ENCODE data around the gene MRPL20.

Gene MRPL20

DNA sequence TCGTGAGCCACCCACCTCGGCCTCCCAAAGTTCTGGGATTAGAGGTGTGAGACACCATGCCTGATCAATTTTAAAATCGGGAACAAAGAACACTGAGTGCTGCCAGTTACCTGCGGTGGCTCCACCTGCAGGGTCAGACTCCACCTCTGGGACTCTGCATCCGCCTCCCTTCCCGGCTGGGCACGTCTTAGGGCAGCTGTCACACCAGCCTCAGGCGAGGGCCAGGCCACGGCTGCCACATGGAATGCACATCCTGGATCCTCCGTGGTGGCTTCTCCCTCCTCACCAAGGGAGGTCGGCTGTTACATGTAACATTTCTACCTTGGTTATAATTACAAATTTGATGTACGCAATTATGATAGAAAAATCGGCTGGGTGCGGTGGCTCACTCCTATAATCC is 42.8 kb downstream of the MRPL20 start:
- no peak for DNase-seq (ENCODE audit: low read depth)
- no peak overlapping the region for H3K4me3 ChIP-seq (ENCODE audit: low read depth, low read length)
- TF ChIP-seq, protein P1, sequence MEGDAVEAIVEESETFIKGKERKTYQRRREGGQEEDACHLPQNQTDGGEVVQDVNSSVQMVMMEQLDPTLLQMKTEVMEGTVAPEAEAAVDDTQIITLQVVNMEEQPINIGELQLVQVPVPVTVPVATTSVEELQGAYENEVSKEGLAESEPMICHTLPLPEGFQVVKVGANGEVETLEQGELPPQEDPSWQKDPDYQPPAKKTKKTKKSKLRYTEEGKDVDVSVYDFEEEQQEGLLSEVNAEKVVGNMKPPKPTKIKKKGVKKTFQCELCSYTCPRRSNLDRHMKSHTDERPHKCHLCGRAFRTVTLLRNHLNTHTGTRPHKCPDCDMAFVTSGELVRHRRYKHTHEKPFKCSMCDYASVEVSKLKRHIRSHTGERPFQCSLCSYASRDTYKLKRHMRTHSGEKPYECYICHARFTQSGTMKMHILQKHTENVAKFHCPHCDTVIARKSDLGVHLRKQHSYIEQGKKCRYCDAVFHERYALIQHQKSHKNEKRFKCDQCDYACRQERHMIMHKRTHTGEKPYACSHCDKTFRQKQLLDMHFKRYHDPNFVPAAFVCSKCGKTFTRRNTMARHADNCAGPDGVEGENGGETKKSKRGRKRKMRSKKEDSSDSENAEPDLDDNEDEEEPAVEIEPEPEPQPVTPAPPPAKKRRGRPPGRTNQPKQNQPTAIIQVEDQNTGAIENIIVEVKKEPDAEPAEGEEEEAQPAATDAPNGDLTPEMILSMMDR (IDR thresholded peaks at IDR 0.05; ENCODE audit: control insufficient read depth, extremely low read depth, insufficient read depth), result no peak

DNA sequence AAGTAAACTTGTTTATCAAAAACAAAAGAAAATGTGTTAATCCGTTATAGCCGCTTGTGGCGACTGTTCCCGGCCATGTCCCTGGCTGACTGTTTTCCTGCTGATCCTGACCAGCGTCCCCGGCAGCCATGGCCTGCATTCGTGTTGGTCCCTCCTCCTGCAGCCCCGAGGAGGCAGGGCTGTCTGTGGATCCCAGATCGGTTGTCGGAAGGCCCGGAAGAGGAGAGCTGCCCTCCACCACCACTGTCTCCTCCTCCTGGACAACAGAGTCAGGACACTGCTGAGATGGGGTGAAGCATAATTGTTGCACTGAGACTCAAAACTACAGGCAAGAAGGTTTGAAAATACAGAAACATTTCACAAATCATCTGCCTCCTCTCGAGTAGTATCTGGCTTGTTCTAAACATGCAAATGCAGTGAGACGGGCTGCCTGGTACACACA is 45.1 kb downstream of the MRPL20 start:
- TF ChIP-seq, protein P1 (IDR thresholded peaks at IDR 0.05; ENCODE audit: control insufficient read depth, extremely low read depth, insufficient read depth), result no peak
- no peak overlapping the region for H3K4me3 ChIP-seq (ENCODE audit: low read depth, low read length)
- no peak for DNase-seq (ENCODE audit: low read depth)

DNA sequence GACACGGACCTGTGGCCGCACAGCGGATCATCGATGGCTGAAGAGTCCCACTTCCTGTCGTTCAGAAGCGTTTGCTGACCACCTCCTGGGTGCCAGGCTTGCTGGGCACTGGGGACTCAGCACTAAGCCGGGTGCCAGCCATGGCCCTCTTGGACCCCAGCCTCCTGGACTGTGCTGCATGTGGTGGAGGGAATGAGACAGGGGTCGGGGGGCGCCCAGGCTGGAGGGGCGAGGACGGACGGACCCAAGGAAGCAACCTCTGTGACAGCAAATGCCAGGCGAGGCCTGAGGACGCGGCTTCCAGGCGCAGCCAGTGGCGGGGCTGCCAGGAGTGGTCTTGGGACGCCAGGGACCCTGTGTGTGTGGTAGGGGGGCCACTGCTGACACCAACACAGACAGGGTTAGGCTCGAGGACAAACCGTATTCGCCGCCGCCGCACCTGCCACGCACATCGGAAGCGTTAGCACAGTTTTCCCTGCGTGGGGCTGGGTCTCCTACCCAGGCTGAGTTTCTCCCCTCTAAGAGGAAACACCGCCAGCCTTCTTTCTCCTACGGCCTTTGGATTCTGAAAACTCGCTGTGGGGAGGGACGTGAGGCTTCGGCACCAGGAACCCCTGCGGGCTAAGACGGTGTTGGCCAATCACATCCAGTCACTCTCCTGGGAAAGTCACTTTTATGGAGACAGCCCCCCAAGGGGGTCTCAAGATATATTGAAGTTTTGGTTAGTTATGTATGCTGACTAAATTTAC is 45.7 kb downstream of the MRPL20 start:
- H3K4me3 ChIP-seq (ENCODE audit: low read depth, low read length), result no peak overlapping the region

DNA sequence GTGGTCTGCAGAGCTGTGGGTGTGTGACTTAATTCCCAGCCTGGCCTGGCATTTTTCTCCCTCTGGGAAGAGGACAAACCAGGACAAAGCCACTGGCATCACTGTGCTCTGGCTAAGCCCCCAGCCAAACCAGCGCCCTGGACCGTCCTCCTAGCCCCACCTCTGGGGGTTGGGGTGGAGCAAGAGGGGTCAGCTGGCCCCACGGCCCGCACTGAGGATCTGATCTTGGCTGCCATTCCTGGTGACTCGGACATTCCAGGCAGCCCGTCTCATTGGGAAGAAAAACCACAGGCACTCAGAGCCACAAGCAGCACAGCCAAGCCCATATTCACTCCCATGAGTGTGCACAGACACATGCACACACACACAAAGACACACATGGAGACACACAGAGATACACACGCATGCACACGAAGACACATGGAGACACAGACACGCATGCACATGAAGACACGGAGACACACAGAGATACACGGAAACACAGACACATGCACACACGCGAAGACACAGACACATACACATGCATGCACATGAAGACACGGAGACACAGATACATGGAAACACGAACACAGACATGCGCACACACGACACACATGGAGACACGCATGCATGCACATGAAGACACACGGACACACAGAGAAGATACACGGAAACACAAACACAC is 46.5 kb downstream of the MRPL20 start:
- H3K4me3 ChIP-seq (ENCODE audit: low read depth, low read length), result no peak overlapping the region
- TF ChIP-seq, protein P1 (IDR thresholded peaks at IDR 0.05; ENCODE audit: control insufficient read depth, extremely low read depth, insufficient read depth), result no peak
- no peak for DNase-seq (ENCODE audit: low read depth)

More for the DNA sequence above, 45.7 kb downstream of the MRPL20 start:
- TF ChIP-seq, protein P1 (IDR thresholded peaks at IDR 0.05; ENCODE audit: control insufficient read depth, extremely low read depth, insufficient read depth), result no peak
- DNase-seq (ENCODE audit: low read depth), result no peak

DNA sequence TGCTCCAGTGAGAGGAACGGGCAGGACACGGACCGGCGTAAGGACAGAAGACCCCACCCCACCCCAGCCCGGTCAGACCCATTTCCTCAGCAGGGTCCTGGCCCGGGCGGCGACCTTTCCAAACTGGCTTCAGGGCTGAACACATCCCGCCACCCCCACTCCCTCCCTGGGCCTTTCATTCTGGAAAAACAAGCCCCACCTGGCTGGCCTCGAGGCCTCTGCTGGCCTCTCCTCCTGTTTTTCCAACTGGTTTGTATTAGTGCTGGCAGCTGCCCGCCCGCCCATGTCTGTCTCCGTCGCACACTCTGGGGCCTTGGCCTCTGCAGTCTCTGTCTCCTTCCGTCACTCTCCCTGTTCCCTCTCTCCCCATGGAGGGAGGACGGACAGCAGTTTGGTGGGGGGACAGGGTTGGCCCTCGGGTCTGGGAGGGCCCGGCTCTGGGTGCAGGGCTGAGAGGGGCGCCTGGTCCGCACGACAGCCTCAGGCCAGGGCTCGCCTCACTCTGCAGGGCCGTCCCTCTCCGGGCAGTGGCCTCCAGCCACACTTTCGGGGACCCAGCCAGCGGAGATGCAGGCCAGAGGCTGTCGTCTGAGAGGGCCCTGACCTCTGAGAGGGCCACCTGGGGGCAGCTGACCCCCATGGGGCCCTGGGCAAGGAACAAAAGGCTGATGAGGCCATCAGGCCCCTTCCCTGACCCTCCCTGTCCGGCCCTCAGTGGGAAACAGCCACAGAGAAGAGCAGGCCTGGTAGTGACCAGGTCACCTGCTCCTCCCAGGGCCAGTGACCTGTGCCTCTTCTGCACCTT is 47.2 kb downstream of the MRPL20 start:
- DNase-seq (ENCODE audit: low read depth), result no peak
- TF ChIP-seq, protein P1 (IDR thresholded peaks at IDR 0.05; ENCODE audit: control insufficient read depth, extremely low read depth, insufficient read depth), result no peak
- H3K4me3 ChIP-seq (ENCODE audit: low read depth, low read length), result no peak overlapping the region

DNA sequence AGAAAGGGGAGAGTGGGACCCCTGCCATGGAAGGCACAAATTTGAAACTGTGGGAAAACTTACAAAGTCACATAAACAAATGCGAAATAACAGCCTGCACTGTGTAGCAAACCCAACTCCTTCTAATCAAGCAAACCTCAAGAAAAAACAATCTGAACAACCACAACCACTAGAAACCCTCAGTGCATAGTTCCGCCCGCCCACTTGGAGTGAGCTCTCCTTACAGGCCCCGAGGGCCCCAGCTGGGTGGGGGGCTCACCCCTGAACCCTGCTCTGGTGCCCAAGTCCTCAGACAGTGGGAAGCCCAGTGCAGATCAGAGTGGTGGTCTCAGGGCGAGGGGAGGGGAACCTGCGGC is 47.8 kb downstream of the MRPL20 start:
- DNase-seq (ENCODE audit: low read depth), result no peak
- TF ChIP-seq, protein P1 (IDR thresholded peaks at IDR 0.05; ENCODE audit: control insufficient read depth, extremely low read depth, insufficient read depth), result no peak
- H3K4me3 ChIP-seq (ENCODE audit: low read depth, low read length), result no peak overlapping the region
